SU-DHL-6 (cell line): ENCODE measurements around the gene NAV1.

Source experiments
- CTCF ChIP-seq: fragments of 200-600 bp; sonication (generic); IDR thresholded peaks from one replicate; pipeline ENCODE4 v1.5.1; 2017; ENCODE audit warnings: antibody characterized with exemption, mild to moderate bottlenecking, low read length, moderate library complexity; ENCODE audit not compliant: insufficient read depth, poor library complexity, severe bottlenecking
- EZH2phosphoT487 ChIP-seq: fragments of 200-600 bp; sonication (generic), shearing (Covaris generic); conservative IDR thresholded peaks from 2 replicates; pipeline ENCODE4 v1.6.1; 2018; ENCODE audit warnings: mild to moderate bottlenecking, antibody characterized with exemption, low read length, moderate library complexity, mixed read lengths

- TF ChIP-seq CTCF (no peak), EZH2phosphoT487 (no peak)
Observed at GRCh38 chr1:201511396-201511940, 27.5 kb upstream of the NAV1 start.
